HT-29 (cell line): ENCODE results near the gene NCBP1. TPM values are rescaled to one million over a fixed set of nuclear protein-coding genes. Genes with fewer than 3 reads are reported as not detected.
"Not testable (repeated sequence)": the region's sequence is repeated elsewhere in the genome, so short reads cannot be mapped to it uniquely, and the experiment has no call there.

Experiments used
- DNase-seq: peaks from one replicate; pipeline ENCODE4 v3.0.0-alpha.2; 2015; ENCODE audit warnings: low spot score
- total RNA-seq: library from RNA; depleted of rRNA; stranded (reverse); fragments of >200 nt; shearing (Covaris generic); gene quantifications from 2 replicates; pipeline ENCODE4 v1.2.3, GENCODE V29; 2014

Gene NCBP1
- total RNA-seq, 1 experiment from 2014 or later, result 27.9 TPM

DNA sequence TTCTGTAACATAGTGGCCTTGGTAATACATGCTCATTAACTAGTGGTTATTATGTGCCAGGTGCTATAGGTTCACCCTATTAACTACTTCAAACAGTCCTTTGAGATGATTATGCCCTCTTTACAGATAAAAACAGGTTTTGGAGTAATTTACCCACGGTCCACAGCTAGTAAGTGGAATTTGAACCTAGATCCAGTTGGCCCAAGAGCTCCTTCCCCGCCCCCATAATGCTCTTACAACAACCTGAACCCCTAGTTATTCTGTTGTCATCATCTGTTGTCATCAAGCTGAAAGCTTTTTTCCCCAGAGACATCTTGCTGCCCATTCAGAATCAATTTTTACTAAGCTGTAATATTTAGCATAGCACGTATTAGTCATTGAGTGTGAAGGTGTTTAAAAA, 40.3 kb downstream of the NCBP1 start:
- DNase-seq, result no peak

GRCh38 chr9:97675655-97676054, 42.0 kb downstream of the NCBP1 start:
- DNase-seq, result no peak

GRCh38 chr9:97682242-97682641, 48.6 kb downstream of the NCBP1 start:
- DNase-seq, result no peak

DNA sequence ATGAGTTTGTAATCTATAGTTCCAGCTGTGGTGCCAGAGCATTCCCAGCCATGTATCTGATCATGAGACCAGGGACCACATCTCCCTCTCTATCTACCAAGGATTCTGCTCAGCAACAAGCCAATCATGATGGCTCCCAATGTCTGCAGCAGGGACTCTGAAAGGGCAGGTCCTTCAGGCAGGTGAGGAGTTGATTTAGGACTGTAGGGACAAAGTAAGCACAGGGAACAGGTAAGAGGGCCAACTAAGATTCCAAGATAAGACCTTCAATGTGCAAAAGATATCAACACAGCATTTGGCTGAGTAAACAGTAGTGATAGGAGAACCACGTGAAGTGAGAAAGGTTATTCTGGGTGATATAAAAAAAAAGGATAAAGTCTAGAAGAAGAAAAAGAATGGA, 55.0 kb downstream of the NCBP1 start:
- DNase-seq, result no peak

- DNase-seq, result no peak
Measured at GRCh38 chr9:97689401-97690180, 56.0 kb downstream of the NCBP1 start.

DNA sequence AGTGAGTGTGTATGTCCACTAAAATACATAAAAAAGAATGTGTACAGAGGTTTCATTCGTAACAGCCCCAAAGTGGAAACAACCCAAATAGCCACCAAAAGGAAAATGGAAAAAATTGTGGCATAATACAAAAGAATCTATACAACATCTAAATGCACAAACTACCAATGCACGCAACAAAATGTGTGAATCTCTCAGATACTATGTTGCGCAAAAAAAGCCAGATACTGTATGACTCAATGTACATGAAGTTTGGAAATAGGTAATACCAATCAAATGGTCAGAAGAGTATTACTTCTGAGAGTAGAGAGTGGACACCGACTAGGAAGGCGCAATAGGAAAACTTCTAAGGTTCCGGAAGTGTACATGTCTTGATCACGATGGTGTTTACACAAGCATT, 61.1 kb downstream of the NCBP1 start:
- DNase-seq, result no peak

GRCh38 chr9:97695390-97695789, 61.8 kb downstream of the NCBP1 start:
- no peak for DNase-seq

GRCh38 chr9:97695995-97696802, 62.6 kb downstream of the NCBP1 start:
- peak; percentile 60 for DNase-seq

DNA sequence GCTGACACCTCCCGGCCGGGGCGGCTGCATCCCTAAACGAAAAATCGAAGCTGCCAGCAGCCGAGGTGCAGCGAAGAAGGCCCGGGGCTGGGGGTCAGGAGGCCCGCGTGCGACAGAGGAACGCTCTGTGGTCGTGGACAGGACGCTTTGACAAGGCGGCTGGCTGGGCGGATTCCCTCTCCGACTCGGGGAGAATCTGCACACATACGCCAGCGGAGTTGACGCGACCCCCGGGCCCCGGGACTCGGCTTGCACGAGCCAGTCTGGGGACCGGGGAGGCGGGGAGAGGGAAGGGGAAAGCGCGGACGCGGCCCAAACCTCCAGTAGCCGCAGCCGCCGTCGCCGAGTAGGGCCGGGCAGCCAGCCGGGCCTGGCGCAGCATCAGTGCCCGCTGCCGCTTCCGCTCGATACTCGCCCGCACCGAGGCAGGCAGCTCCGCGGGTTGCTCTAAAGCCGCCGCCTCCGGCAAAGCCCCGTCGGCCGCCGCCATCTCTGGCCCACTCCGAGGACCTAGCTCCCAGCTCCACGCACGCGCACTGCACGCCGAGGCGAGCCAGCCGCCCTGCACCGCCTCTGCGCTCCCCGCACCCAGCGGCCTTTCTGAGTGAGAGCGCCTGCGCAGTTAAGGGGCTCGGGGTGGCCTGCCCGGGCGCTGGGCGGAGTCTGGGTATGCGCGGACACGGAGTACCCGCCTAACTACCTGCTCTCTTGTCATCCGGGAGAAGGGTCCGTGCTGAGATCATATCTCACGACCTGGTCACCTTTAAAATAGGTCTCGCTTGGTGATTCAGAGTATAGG, 63.4 kb downstream of the NCBP1 start, which contains the start of gene XPA:
TSS of gene XPA (minus strand) at position 538 of the 799 bp plus-strand sequence. CDS start at position 490, 48 bp downstream.
- DNase-seq, result peak; percentile 96

DNA sequence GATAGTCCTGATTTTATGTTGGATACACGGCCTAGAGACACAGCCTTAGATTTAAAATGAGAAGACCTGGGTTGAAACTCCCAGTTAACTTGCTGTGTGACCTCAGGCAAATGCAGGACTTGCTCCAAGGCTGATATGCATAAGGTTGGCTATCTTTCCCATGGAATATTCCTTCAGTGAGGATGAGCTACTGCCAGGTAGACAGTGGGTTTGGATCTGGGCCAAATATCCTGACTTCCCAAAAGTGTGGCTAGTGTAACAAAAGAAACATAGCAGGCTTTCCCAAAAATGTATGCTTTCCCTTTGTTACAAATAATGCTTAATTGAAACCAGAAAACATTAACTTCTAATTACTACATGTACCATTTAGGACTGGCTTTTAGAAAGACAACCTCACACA, 64.2 kb downstream of the NCBP1 start:
- no peak for DNase-seq

DNA sequence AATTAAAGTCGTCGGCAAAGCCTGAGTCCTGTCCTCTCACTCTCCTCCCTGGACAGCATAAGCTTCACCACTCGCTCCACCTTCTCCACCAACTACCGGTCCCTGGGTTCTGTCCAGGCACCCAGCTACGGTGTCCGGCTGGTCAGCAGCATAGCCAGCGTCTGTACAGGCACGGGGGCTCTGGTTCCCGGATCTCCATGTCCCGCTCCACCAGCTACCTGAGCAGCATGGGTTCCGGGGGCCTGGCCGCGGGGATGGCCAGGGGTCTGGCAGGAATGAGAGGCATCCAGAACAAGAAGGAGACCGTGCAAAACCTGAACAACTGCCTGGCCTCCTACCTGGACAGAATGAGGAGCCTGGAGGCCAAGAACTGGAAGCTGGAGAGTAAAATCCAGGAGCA, 65.2 kb downstream of the NCBP1 start:
- no peak for DNase-seq

DNA sequence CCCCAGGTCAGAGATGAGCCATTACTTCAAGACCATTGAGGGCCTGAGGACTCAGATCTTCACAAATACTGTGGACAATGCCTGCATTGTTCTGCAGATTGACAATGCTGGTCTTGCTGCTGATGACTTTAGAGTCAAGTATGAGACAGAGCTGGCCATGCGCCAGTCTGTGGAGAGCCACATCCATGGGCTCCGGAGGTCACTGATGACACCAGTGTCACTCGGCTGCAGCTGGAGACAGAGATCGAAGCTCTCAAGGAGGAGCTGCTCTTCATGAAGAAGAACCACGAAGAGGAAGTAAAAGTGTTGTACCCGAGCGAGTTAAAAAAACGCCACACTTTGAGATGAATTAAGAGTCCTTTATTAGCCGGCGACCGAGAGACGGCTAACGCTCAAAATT, 65.7 kb downstream of the NCBP1 start:
- not testable (repeated sequence) for DNase-seq

GRCh38 chr9:97699824-97700223, 66.2 kb downstream of the NCBP1 start:
- not testable (repeated sequence) for DNase-seq

- peak; percentile 73 for DNase-seq
Measured at GRCh38 chr9:97703437-97704344, 70.1 kb downstream of the NCBP1 start.

DNA sequence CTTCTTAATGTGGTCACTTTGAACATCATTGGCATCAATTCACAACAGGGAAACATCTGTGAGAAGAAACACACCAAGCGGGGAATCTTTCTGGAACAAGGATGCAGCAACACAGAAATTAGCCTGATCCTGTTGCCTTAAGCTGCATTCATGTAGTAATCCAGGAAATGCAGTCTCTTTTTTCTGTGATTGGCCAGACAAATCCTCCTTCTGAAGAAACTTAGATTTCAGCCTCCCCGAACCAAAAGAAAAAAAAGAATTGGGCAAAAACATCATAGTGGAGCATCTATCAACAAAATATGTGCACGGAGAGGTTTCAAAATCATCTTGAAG, 70.7 kb downstream of the NCBP1 start:
- DNase-seq, result no peak

GRCh38 chr9:97704851-97705250, 71.2 kb downstream of the NCBP1 start:
- no peak for DNase-seq

DNA sequence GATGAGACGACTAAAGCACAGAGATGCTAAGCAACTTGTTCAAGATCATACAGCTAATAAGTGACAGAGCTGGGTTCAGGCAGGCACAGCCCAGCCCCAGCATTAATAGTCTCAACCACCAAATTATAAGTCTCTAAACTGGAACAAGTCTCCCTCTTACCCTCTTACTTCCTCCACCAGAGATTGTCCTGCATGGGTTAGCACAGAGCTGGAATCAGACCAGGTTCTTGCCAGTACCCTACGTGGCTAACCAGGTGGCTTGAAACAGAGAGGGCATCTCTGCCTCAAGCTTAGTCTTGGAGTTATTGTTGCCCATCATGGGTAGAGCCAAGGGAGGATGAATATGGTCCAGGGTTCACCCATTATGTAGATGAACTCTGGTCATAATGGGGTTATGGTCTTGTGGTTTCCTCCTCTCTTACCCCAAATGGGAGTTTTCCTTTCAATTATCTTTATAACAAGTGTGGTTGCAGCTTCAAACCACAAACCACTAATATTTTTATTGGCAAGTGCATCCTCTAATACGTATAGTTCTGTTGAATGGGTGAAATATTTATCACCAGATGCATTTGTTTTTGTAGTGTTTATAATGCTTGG, 71.8 kb downstream of the NCBP1 start:
- peak; percentile 24 for DNase-seq

GRCh38 chr9:97706246-97706645, 72.6 kb downstream of the NCBP1 start:
- DNase-seq, result no peak

GRCh38 chr9:97710356-97711222, 77.0 kb downstream of the NCBP1 start:
- peak; percentile 85 for DNase-seq

DNA sequence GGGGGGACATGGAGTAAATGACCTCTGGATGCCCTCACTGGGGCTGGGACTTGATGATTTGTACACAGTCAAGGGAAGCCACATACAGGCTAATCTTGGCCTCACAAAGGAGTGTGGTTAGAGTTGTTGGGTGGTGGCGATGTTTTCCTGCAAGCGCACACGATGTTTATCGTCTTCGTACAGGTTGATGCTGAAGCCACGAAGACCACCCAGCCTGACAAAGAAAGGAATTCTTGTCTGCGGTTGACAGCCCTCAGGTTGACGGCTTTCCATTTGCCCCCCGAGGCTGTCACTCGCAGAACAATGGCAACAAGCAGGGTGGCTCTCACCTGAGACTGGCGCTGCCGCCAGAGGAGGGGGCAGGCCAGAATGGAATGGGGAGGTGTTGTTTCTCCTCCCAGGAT, 77.6 kb downstream of the NCBP1 start:
- no peak for DNase-seq
